Upper lobe of left lung (tissue), 4 donors: ENCODE data around the gene GNPDA2.

Source experiments
- CTCF ChIP-seq, 6 experiments: fragments of 450-650 bp in 4 of 6; fragments of 200-600 bp in 2 of 6; sonication (generic) in 2 of 6; IDR thresholded peaks; one replicate each; pipeline ENCODE4 v1.5.1; 2016 to 2019; ENCODE audit warnings: antibody characterized with exemption in 6 of 6
- EP300 ChIP-seq, 4 donors: sonication (generic); formaldehyde crosslinking; IDR thresholded peaks; one replicate each; pipeline ENCODE4 v1.5.1; 2017; ENCODE audit warnings: antibody characterized with exemption in 4 of 4, control low read depth in 2 of 4
- POLR2A ChIP-seq, 4 donors: fragments of 450-650 bp; IDR thresholded peaks; one replicate each; pipeline ENCODE4 v1.5.1; 2016 to 2017; ENCODE audit warnings: antibody characterized with exemption in 4 of 4, mild to moderate bottlenecking in 2 of 4
- POLR2AphosphoS5 ChIP-seq, 2 donors: sonication (generic); formaldehyde crosslinking; IDR thresholded peaks; one replicate each; pipeline ENCODE4 v1.5.1; 2017; ENCODE audit warnings: antibody characterized with exemption in 2 of 2

- TF ChIP-seq CTCF (IDR thresholded peaks at IDR 0.05): no peak
- TF ChIP-seq POLR2A (IDR thresholded peaks at IDR 0.05): no peak
- no peak for TF ChIP-seq POLR2AphosphoS5 (IDR thresholded peaks at IDR 0.05)
- TF ChIP-seq EP300 (IDR thresholded peaks at IDR 0.05): no peak
Measured at GRCh38 chr4:44700427-44700826, 25.9 kb downstream of the GNPDA2 start.
